ENCODE measurements around the gene SFMBT1. TPM values are rescaled to one million over a fixed set of nuclear protein-coding genes. Genes with fewer than 3 reads are reported as not detected.

Gene SFMBT1
- total RNA-seq, 4 donors from 2014 or later = 17.2 to 35.3 (median 31.1) TPM

- Histone ChIP-seq H3K27ac (no peak overlapping the region), H3K27me3 (no peaks in the 10 kb centered on the region), H3K36me3 (no peaks in the 10 kb centered on the region), H3K4me3 (replicated peaks in 1 of 3) (no peak overlapping the region), H3K4me1 (peaks cover 7 to 11% of the 10 kb centered on the region in 2 donors), H3K9me3 (no peaks in the 10 kb centered on the region)
- intact Hi-C loops (cut with DNase I) = loop anchor here (10.0 kb wide), 1 partner anchor 325 kb away; no protein-coding TSS in a partner anchor
- WGBS, 2 donors = 65 to 67% methylated on average over 4 of the region's 4 CpGs
- no peak for DNase-seq
- TF ChIP-seq POLR2A (IDR thresholded peaks at IDR 0.05) = no peak
- no peak for TF ChIP-seq CTCF (IDR thresholded peaks at IDR 0.05)
Measured at GRCh38 chr3:53069422-53070068, 23.7 kb upstream of the SFMBT1 start.

GRCh38 chr3:53068176-53068575 lies 22.3 kb upstream of the SFMBT1 start:
- H3K4me3 ChIP-seq (replicated peaks in 1 of 3) = no peak overlapping the region
- no peak for DNase-seq
- intact Hi-C loops (cut with DNase I) = no loop called here
- TF ChIP-seq CTCF (IDR thresholded peaks at IDR 0.05) (no peak), POLR2A (IDR thresholded peaks at IDR 0.05) (no peak)
- H3K27ac ChIP-seq = no peak overlapping the region
- no peaks in the 10 kb centered on the region for H3K9me3 ChIP-seq
- no peaks in the 10 kb centered on the region for H3K27me3 ChIP-seq
- WGBS, 2 donors = 74 to 91% methylated on average over 3 of the region's 3 CpGs
- no peaks in the 10 kb centered on the region for H3K36me3 ChIP-seq
- peaks cover 7 to 11% of the 10 kb centered on the region in 2 donors for H3K4me1 ChIP-seq

GRCh38 chr3:53067567-53067966 lies 21.7 kb upstream of the SFMBT1 start:
- Histone ChIP-seq H3K36me3 (no peaks in the 10 kb centered on the region), H3K27ac (no peak overlapping the region), H3K4me3 (replicated peaks in 1 of 3) (no peak overlapping the region), H3K27me3 (no peaks in the 10 kb centered on the region), H3K4me1 (peaks cover 6 to 7% of the 10 kb centered on the region in 2 donors), H3K9me3 (no peaks in the 10 kb centered on the region)
- 81 to 84% methylated on average over 3 of the region's 3 CpGs for WGBS, 2 donors
- DNase-seq = no peak
- intact Hi-C loops (cut with DNase I) = no loop called here
- TF ChIP-seq POLR2A (IDR thresholded peaks at IDR 0.05) (no peak), CTCF (IDR thresholded peaks at IDR 0.05) (no peak)

- Histone ChIP-seq H3K4me3 (replicated peaks in 1 of 3) (no peak overlapping the region), H3K36me3 (no peaks in the 10 kb centered on the region), H3K27ac (no peak overlapping the region), H3K9me3 (no peaks in the 10 kb centered on the region), H3K27me3 (no peaks in the 10 kb centered on the region), H3K4me1 (no peaks in the 10 kb centered on the region)
- DNase-seq = no peak
- no peak for TF ChIP-seq CTCF (IDR thresholded peaks at IDR 0.05)
- no peak for TF ChIP-seq POLR2A (IDR thresholded peaks at IDR 0.05)
- intact Hi-C loops (cut with DNase I) = no loop called here
- 82 to 86% methylated on average over 7 of the region's 7 CpGs for WGBS, 2 donors
Measured at GRCh38 chr3:53065841-53066480, 20.1 kb upstream of the SFMBT1 start.

GRCh38 chr3:53062905-53063304 lies 17.0 kb upstream of the SFMBT1 start:
- TF ChIP-seq POLR2A (IDR thresholded peaks at IDR 0.05) = no peak
- no peak for TF ChIP-seq CTCF (IDR thresholded peaks at IDR 0.05)
- no peaks in the 10 kb centered on the region for H3K36me3 ChIP-seq
- no peaks in the 10 kb centered on the region for H3K27me3 ChIP-seq
- H3K4me1 ChIP-seq = no peaks in the 10 kb centered on the region
- no peak overlapping the region for H3K4me3 ChIP-seq (replicated peaks in 1 of 3)
- no peak overlapping the region for H3K27ac ChIP-seq
- WGBS, 2 donors = 95 to 98% methylated on average over 2 of the region's 2 CpGs
- no peak for DNase-seq
- H3K9me3 ChIP-seq = no peaks in the 10 kb centered on the region
- intact Hi-C loops (cut with DNase I) = no loop called here
